ENCODE data around the gene MRPL57. TPM values are rescaled to one million over a fixed set of nuclear protein-coding genes. Genes with fewer than 3 reads are reported as not detected.
"Not testable (repeated sequence)": the region's sequence is repeated elsewhere in the genome, so short reads cannot be mapped to it uniquely, and the experiment has no call there.

MRPL57 gene
- total RNA-seq, result 10 to 100 TPM; 31.3 to 35.6 TPM

GRCh38 chr13:21176215-21176981 lies at the start of gene MRPL57, which contains the start of gene SKA3:
MRPL57 (plus strand) TSS chr13:21176658; CDS start chr13:21176917, 259 bp downstream.
SKA3 (minus strand) TSS chr13:21176552; CDS start chr13:21176477, 75 bp downstream.
- peak in 1 of 2 donors; percentile 36 for TF ChIP-seq CTCF (IDR thresholded peaks at IDR 0.05)
- peaks cover 0 to 17% of the 10 kb centered on the region in 2 donors for H3K4me1 ChIP-seq
- DNase-seq (ENCODE audit: low spot score), result peak; percentile 89
- no peaks in the 10 kb centered on the region for H3K36me3 ChIP-seq
- H3K4me3 ChIP-seq, result peak within 1 kb of the TSS; percentile 77
- H3K27ac ChIP-seq, result peak within 1 kb of the TSS; percentile 94
- H3K9me3 ChIP-seq, result no peaks in the 10 kb centered on the region
- H3K27me3 ChIP-seq, result no peaks in the 10 kb centered on the region

- no peak for TF ChIP-seq CTCF (IDR thresholded peaks at IDR 0.05)
- Histone ChIP-seq H3K4me3 (no peak overlapping the region), H3K4me1 (no peaks in the 10 kb centered on the region), H3K27me3 (no peaks in the 10 kb centered on the region), H3K27ac (no peak overlapping the region), H3K9me3 (no peaks in the 10 kb centered on the region), H3K36me3 (no peaks in the 10 kb centered on the region)
- DNase-seq (ENCODE audit: low spot score), result no peak
Observed at GRCh38 chr13:21130116-21130515, 46.3 kb upstream of the MRPL57 start.

- no peak overlapping the region for H3K4me3 ChIP-seq
- no peak overlapping the region for H3K27ac ChIP-seq
- TF ChIP-seq CTCF (IDR thresholded peaks at IDR 0.05), result no peak
- H3K4me1 ChIP-seq, result no peaks in the 10 kb centered on the region
- H3K27me3 ChIP-seq, result no peaks in the 10 kb centered on the region
- H3K9me3 ChIP-seq, result no peaks in the 10 kb centered on the region
- no peak for DNase-seq (ENCODE audit: low spot score)
- H3K36me3 ChIP-seq, result no peaks in the 10 kb centered on the region
Observed at GRCh38 chr13:21133077-21133476, 43.4 kb upstream of the MRPL57 start.

- no peak for DNase-seq (ENCODE audit: low spot score)
- no peak overlapping the region for H3K27ac ChIP-seq
- no peaks in the 10 kb centered on the region for H3K36me3 ChIP-seq
- H3K9me3 ChIP-seq, result no peaks in the 10 kb centered on the region
- no peak overlapping the region for H3K4me3 ChIP-seq
- no peak for TF ChIP-seq CTCF (IDR thresholded peaks at IDR 0.05)
- peaks cover 0 to 2% of the 10 kb centered on the region in 2 donors for H3K4me1 ChIP-seq
- no peaks in the 10 kb centered on the region for H3K27me3 ChIP-seq
Observed at GRCh38 chr13:21134475-21134874, 42.0 kb upstream of the MRPL57 start.

GRCh38 chr13:21135833-21136232 lies 40.6 kb upstream of the MRPL57 start:
- H3K4me3 ChIP-seq; H3K27me3 ChIP-seq; H3K9me3 ChIP-seq; H3K36me3 ChIP-seq; DNase-seq (ENCODE audit: low spot score); H3K4me1 ChIP-seq; H3K27ac ChIP-seq: not testable (repeated sequence)

GRCh38 chr13:21137696-21138095 lies 38.8 kb upstream of the MRPL57 start:
- Histone ChIP-seq H3K4me3 (no peak overlapping the region), H3K27me3 (no peaks in the 10 kb centered on the region), H3K27ac (no peak overlapping the region), H3K36me3 (no peaks in the 10 kb centered on the region), H3K9me3 (no peaks in the 10 kb centered on the region), H3K4me1 (peaks cover 0 to 24% of the 10 kb centered on the region in 2 donors)
- no peak for TF ChIP-seq CTCF (IDR thresholded peaks at IDR 0.05)
- DNase-seq (ENCODE audit: low spot score), result no peak

All from right atrium auricular region (tissue), 2 donors.